Skeletal muscle satellite cell (primary cell): ENCODE results near the gene STX11.

Experiments
- H3K27me3 ChIP-seq: 2 replicates; pipeline ENCODE4 v1.7.0; 2013; ENCODE audit warnings: low read length; ENCODE audit not compliant: control insufficient read depth, insufficient read depth
- H3K36me3 ChIP-seq: 2 replicates; pipeline ENCODE4 v1.7.0; 2013; ENCODE audit warnings: mild to moderate bottlenecking, control low read depth, low read length; ENCODE audit not compliant: insufficient read depth
- H3K4me1 ChIP-seq: 2 replicates; pipeline ENCODE4 v1.7.0; 2013; ENCODE audit warnings: low read length; ENCODE audit not compliant: control insufficient read depth, insufficient read depth
- H3K4me2 ChIP-seq: 2 replicates; pipeline ENCODE4 v1.7.0; 2013; ENCODE audit warnings: mild to moderate bottlenecking, low read length
- H3K4me3 ChIP-seq: 2 replicates; pipeline ENCODE4 v1.7.0; 2013; ENCODE audit warnings: low read length
- H3K9ac ChIP-seq: 2 replicates; pipeline ENCODE4 v1.7.0; 2013; ENCODE audit warnings: mild to moderate bottlenecking, low read depth, low read length, moderate library complexity
- H3K9me3 ChIP-seq: replicated peaks from 2 replicates; pipeline ENCODE4 v1.7.0; 2013; ENCODE audit warnings: mild to moderate bottlenecking, control low read depth, low read length

Gene STX11

DNA sequence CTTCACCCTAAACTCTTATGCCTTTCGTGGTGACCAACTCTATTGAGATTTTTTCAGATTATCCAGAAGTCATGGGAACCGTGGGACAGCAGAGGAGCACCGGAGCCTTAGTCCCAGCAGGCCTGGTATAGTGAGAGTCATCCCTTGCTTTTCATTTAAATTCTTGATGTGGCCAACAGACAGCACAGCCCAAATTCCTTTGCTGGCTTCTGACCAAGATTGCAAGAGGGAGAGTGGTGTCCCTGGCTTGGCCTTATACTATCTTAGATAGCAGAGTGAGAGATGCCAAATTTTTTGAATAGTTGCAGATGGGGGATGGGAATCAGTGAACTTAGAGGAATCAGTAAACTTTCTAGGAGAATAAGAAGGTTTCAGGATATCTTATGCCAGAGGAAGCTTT is 7.8 kb downstream of the STX11 start:
- Histone ChIP-seq H3K4me1 (peaks cover 19% of the 10 kb centered on the region), H3K27me3 (no peaks in the 10 kb centered on the region), H3K36me3 (no peaks in the 10 kb centered on the region), H3K4me3 (no peak overlapping the region), H3K4me2 (peak overlapping the region; percentile 55), H3K9ac (no peak overlapping the region), H3K9me3 (no peaks in the 10 kb centered on the region)

DNA sequence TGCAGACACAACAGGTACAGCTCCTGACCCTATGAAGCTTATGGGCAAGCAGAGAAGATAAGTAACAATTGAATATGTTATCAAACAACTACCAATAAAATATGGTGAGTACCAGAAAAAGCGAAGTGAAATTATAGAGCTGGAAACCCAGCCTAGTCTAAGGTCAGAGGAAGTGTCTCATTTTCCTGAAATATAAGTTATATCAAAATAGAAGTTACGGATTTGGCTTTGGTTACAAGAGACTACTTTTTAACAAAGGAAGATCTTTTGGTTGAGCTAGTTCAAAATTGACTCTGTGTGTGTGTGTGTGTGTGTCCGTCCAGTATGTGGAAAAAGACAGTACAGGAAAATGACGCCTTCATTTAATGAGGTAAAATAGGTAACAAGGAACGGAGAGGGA is 8.9 kb downstream of the STX11 start:
- peaks cover 19% of the 10 kb centered on the region for H3K4me1 ChIP-seq

DNA sequence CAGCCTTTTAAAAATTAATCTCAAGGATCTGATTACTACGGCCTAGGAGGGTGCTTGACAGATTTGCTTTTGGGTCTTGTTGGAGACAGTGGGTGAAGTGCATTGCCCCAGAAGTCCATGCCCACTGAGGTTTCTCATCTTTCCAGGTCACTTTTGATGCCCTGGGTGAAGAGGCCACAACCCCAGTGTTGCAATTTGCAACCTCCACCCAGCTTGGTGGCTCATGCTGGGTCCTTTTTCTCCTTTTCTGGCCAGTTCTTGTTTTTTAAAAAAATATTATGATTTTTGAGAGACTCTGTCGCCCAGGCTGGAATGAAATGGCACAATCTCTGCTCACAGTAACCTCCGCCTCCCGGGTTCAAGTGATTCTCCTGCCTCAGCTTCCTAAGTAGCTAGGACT is 9.4 kb downstream of the STX11 start:
- Histone ChIP-seq H3K36me3 (no peaks in the 10 kb centered on the region), H3K9ac (no peak overlapping the region), H3K4me1 (peaks cover 19% of the 10 kb centered on the region)

More for the DNA sequence above, 8.9 kb downstream of the STX11 start:
- Histone ChIP-seq H3K9ac (no peak overlapping the region), H3K9me3 (no peaks in the 10 kb centered on the region), H3K27me3 (no peaks in the 10 kb centered on the region), H3K4me3 (no peak overlapping the region), H3K4me2 (no peak overlapping the region), H3K36me3 (no peaks in the 10 kb centered on the region)

DNA sequence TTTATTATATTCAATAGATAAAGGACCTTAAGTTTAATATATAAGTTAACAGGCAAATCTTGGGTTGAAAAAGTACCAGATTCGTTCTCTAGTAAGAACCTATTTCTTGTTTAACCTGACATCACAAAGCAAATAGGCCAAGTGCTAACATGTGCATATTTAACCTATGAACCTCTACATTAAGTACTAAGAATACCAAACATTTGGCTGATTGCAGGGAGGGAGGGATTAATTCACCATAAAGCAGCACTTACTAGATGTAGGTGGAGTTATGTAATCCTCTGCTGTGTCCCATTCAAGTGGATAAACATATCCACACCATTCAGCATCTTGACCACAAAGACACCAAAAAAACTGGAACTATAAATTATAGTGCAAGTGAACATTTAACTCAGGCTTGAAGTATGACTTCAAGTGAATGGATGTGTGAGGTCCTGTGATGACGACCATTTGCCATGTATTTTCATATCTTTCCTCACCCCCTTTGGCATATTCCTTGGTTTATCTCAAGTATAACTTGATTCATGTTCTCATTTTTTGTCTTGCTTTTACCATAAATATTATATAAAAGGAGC is 10.2 kb downstream of the STX11 start:
- Histone ChIP-seq H3K4me2 (no peak overlapping the region), H3K27me3 (no peaks in the 10 kb centered on the region), H3K36me3 (no peaks in the 10 kb centered on the region), H3K9ac (no peak overlapping the region), H3K4me1 (peaks cover 19% of the 10 kb centered on the region), H3K4me3 (no peak overlapping the region), H3K9me3 (no peaks in the 10 kb centered on the region)

More for the DNA sequence above, 9.4 kb downstream of the STX11 start:
- Histone ChIP-seq H3K9me3 (no peaks in the 10 kb centered on the region), H3K4me2 (no peak overlapping the region), H3K4me3 (no peak overlapping the region), H3K27me3 (no peaks in the 10 kb centered on the region)

DNA sequence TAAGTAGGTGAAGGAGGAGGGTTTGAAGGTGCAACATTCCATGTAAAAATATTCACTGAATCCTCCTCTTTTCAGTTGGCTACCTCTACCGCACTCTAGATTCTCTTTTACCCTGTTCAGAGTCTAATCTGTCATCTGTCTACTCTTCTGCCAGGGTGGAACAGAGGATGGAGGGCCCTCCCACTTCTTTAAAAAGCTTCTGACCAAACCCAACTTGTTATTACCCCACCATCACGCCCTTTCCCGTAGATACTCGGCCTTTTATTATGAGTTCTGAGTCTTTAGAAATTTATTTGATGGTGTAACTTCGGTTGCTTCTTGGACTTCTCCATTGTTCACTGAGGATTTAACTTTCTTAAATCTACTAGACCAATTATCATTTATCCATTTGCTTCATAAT is 11.7 kb downstream of the STX11 start:
- H3K4me1 ChIP-seq = peaks cover 19% of the 10 kb centered on the region
- no peaks in the 10 kb centered on the region for H3K9me3 ChIP-seq
- no peaks in the 10 kb centered on the region for H3K36me3 ChIP-seq
- H3K27me3 ChIP-seq = no peaks in the 10 kb centered on the region
- no peak overlapping the region for H3K9ac ChIP-seq
- H3K4me3 ChIP-seq = no peak overlapping the region
- no peak overlapping the region for H3K4me2 ChIP-seq

DNA sequence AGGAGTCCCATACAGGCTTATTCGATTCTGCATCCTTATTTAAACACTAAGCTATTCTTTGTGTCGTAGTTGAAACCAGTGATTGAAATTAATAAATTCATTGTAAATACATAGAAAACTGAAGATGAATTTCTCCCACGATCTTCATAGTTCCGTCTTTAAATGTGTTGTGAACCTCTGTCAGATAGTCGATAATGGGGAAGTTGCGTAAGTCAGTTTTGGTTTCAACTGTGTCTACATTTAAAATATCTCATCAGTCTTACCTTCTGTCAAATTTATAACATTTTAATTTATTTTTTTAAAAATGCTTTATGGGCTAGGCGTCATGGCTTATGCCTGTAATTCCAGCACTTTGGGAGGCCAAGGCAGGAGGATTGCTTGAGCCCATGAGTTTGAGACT is 12.7 kb downstream of the STX11 start:
- Histone ChIP-seq H3K4me1 (peaks cover 10% of the 10 kb centered on the region), H3K9me3 (no peaks in the 10 kb centered on the region), H3K9ac (no peak overlapping the region), H3K4me3 (no peak overlapping the region), H3K27me3 (no peaks in the 10 kb centered on the region), H3K36me3 (no peaks in the 10 kb centered on the region), H3K4me2 (no peak overlapping the region)

DNA sequence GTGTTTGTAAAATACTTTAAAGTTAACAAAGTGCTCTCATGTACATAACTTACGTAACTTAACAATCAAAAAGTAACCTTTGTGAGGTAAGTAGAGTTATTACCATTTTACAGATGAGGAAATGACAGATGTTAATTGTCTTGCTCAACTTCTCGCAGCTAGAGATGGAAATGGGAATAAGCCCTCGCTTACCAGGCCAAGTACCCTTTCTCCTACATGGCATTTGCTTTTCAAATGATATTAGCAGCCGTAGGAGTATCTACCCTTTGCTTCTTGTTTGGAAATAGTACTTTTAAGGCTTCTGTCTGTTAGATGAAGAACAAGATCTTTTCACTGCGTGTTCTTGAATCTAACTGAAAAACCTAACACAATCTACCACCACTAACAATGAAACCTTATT is 15.5 kb downstream of the STX11 start:
- no peaks in the 10 kb centered on the region for H3K4me1 ChIP-seq
- H3K27me3 ChIP-seq = no peaks in the 10 kb centered on the region
- no peaks in the 10 kb centered on the region for H3K9me3 ChIP-seq
- H3K36me3 ChIP-seq = no peaks in the 10 kb centered on the region
- no peak overlapping the region for H3K9ac ChIP-seq
- H3K4me2 ChIP-seq = no peak overlapping the region
- no peak overlapping the region for H3K4me3 ChIP-seq

DNA sequence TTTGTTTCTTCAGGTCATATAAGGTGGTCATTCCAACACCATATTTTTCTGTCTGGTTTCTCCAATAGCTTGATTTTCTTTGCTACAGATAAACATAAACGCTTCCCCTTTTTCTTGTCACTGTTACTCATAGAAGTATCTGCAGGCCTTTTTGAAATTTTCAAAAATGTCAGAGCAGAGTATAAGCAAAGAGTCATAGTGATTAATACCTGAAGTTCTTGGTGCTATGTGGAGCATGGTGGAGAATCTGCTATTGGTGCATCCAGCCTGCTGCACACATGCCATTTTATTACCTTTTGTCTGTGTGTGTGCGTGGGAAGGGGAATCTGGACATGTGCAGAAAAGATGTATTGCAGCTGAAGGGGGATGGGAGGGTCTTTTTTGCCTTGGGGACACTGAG is 19.7 kb downstream of the STX11 start:
- Histone ChIP-seq H3K4me1 (no peaks in the 10 kb centered on the region), H3K9ac (no peak overlapping the region), H3K36me3 (no peaks in the 10 kb centered on the region), H3K27me3 (no peaks in the 10 kb centered on the region), H3K4me3 (no peak overlapping the region), H3K9me3 (no peaks in the 10 kb centered on the region), H3K4me2 (no peak overlapping the region)

DNA sequence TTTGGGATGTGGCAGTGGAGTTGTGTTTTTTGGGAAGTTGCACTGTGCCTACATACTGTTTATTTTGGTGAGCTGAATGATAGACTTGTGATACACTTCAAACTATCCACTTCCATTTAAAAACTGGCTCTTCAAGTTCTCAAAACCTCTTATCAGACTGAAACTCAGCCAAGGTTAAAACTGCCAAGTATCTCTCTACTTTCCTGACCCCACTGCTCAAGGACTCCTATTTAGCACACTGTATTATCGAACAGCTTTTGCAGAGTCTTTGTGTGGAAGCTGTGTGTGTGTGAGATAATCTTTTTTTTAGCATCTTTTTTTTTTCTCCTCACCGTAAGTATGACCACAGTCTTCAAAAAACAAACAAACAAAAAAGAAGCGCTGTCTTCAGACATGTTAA is 21.1 kb downstream of the STX11 start:
- H3K36me3 ChIP-seq = no peaks in the 10 kb centered on the region
- H3K4me3 ChIP-seq = no peak overlapping the region
- H3K9ac ChIP-seq = no peak overlapping the region
- H3K9me3 ChIP-seq = no peaks in the 10 kb centered on the region
- no peak overlapping the region for H3K4me2 ChIP-seq
- no peaks in the 10 kb centered on the region for H3K4me1 ChIP-seq
- no peaks in the 10 kb centered on the region for H3K27me3 ChIP-seq

DNA sequence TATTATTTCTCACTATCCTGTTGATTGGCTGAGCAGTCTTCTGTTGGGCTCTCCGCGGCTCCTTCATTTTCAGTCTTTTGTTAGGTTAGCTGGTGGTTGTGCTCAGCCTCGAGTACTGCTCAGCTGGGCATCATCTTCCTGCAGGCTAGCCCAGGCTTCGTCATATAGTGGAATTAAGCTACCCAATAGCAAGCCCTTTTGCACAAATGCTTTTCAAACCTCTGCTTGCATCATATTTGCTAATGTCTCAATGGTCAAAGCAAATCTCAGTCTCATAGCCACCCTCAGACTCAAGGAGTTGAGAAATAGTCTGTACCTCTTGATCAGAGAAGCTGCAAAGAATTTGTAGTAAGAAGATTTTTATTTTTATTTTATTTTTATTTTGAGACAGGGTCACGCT is 23.7 kb downstream of the STX11 start:
- Histone ChIP-seq H3K4me2 (no peak overlapping the region), H3K9ac (no peak overlapping the region), H3K4me3 (no peak overlapping the region), H3K27me3 (no peaks in the 10 kb centered on the region), H3K4me1 (no peaks in the 10 kb centered on the region), H3K9me3 (no peaks in the 10 kb centered on the region), H3K36me3 (no peaks in the 10 kb centered on the region)

DNA sequence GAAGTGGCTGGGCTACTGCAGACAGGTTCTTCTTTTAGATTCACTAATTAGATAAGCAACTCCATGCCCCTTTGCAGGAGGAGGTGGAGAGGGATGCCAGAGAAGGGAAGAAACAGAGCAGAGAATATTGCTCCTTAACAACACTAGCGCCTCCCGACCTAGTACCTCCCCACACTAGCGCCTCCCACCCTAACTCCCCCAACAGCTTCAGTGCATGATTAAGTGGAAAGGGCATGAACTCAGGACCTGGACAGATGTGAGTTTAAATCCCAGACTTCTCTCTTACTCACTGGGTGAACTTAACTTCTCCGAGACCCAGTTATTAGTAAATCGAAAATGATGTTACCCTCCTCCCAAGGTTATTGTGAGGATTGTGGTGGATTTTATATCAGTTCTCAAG is 25.7 kb downstream of the STX11 start:
- no peak overlapping the region for H3K4me2 ChIP-seq
- no peak overlapping the region for H3K9ac ChIP-seq
- no peak overlapping the region for H3K4me3 ChIP-seq
- no peaks in the 10 kb centered on the region for H3K4me1 ChIP-seq
- H3K27me3 ChIP-seq = no peaks in the 10 kb centered on the region
- H3K9me3 ChIP-seq = no peaks in the 10 kb centered on the region
- H3K36me3 ChIP-seq = no peaks in the 10 kb centered on the region

DNA sequence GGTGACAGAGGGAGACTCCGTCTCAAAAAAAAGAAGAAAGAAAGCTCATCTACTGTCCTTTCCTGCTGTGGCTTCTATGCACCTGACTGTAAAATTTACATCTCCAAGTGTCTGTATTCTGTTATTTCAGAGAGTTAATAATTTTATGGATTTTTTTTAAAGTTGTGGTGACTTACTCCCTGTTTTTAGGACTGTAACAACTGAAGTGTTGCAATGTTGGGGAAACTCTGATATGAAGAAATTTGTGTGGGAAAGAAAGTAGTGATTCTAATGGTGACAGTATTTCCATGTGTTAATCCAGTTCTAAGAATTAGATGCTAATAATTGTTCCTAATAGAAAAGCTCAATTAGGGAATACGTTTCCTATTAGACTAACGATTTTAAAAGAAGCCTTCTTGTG is 27.4 kb downstream of the STX11 start:
- Histone ChIP-seq H3K4me2 (no peak overlapping the region), H3K4me1 (no peaks in the 10 kb centered on the region), H3K36me3 (no peaks in the 10 kb centered on the region)

More for the DNA sequence above, 27.4 kb downstream of the STX11 start:
- H3K4me3 ChIP-seq = no peak overlapping the region
- no peaks in the 10 kb centered on the region for H3K9me3 ChIP-seq
- no peak overlapping the region for H3K9ac ChIP-seq
- H3K27me3 ChIP-seq = no peaks in the 10 kb centered on the region
